GM13977 (cell line): ENCODE results near the gene TRIM46.

Experiments
- DNase-seq: peaks from one replicate; pipeline ENCODE4 v3.0.0; 2012; ENCODE audit warnings: low spot score
- CTCF ChIP-seq: IDR thresholded peaks from 2 replicates; pipeline ENCODE4 v1.5.1; 2012; ENCODE audit warnings: mild to moderate bottlenecking, control low read depth; ENCODE audit not compliant: insufficient read depth; ENCODE audit errors: extremely low read depth, missing control alignments
- in situ Hi-C: fragments of 300-500 bp; cut with MboI; formaldehyde crosslinking; loops from one replicate; pipeline ENCODE4 v1.12.0; 2022; ENCODE audit warnings: low sequenced_read_pairs, low pct_unique_long_range_greater_than_20kb, mixed read lengths, inconsistent platforms; ENCODE audit not compliant: unreplicated experiment

The TRIM46 gene, protein sequence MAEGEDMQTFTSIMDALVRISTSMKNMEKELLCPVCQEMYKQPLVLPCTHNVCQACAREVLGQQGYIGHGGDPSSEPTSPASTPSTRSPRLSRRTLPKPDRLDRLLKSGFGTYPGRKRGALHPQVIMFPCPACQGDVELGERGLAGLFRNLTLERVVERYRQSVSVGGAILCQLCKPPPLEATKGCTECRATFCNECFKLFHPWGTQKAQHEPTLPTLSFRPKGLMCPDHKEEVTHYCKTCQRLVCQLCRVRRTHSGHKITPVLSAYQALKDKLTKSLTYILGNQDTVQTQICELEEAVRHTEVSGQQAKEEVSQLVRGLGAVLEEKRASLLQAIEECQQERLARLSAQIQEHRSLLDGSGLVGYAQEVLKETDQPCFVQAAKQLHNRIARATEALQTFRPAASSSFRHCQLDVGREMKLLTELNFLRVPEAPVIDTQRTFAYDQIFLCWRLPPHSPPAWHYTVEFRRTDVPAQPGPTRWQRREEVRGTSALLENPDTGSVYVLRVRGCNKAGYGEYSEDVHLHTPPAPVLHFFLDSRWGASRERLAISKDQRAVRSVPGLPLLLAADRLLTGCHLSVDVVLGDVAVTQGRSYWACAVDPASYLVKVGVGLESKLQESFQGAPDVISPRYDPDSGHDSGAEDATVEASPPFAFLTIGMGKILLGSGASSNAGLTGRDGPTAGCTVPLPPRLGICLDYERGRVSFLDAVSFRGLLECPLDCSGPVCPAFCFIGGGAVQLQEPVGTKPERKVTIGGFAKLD

DNA sequence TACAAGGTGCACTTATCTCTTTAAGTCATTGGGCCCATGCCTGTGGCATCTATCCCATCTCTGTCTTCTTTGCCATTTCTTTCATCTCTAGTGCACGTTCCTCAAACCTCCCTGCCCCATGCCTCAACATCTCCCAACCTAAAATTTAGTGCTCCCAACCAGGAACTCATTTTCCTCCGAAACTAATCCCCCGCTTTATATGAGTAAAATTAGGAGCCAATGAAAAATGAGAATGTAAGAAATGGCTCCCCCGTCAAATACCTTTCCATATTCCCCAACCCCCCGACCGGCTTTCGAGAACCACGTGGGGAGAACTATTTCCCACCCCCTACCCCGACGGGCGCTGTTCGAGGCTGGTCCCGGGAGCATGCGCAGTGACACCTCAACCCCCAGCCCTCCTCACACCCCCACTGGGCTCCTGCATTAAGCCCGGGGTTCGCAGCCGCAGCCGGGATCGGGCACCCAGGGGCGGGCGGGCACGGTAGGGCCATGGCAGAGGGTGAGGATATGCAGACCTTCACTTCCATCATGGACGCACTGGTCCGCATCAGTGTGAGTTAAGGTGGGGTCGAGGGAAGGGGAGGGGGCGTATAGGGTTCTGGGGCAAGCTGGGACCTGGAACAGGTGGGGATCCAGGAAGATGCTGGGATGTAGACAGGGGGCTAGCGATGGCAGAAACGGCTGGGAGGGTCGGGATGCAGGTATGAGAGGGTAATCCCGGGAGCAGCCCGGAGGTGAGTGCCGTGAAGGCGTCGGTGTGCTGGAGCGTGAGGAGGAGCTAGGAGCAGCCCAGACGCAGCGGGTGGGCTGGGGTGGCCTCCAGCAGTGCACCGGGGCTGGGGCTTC lies at the start of gene TRIM46:
TRIM46 (plus strand) TSS at position 372 of the 846 bp plus-strand sequence; CDS start at position 490, 118 bp downstream.
- no peak for TF ChIP-seq CTCF
- in situ Hi-C loops, result no loop called here
- peak; percentile 83 for DNase-seq

DNA sequence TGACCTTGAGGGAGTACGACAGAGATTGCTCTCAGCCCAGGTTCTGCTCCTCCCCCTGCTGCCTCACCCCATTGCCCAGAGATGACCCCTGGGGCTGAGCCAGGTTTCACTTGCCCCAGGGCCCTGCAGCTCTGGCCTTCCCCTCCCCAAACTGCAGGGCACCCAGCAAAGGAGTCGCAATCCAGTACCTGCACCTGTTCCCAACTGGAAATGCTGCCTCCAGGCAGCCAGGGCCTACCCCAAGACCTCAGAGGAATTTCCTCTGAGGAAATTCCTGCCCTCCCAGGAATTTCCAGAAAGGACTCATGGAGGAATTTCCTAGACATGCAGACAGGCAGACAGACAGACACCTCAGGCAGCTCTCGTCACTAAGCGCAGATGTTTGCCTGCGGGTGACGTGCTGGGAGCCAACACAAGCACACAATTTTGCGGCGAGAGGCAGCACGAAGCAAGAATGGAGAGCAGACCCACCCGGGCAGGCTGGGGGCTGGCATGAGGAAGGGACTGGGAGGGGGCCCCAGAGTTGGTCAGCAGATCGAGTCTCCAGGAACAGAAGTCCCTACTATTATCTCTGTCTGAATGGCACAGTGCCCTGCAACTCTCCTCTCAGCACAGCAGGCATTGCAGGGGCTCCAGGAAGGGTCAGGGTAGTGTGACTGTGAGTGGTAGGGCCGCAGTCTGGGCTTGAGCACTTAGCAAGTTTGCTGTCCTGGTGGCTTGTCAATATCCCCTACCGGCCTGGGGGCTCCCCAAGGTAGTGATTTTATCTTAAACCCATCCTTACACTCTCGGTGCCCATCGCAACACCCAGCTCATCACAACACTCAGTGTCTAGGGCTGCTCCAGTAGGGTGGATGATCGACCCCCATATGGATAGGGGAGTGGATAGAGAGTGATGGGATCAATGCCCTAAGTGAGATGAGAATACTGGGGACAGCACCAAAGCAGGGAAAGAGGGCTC lies 48.9 kb upstream of the TRIM46 start:
- TF ChIP-seq CTCF, result no peak
- in situ Hi-C loops, result no loop called here
- DNase-seq, result no peak

GRCh38 chr1:155125511-155125945 lies 48.1 kb upstream of the TRIM46 start:
- in situ Hi-C loops, result no loop called here
- no peak for TF ChIP-seq CTCF
- DNase-seq, result no peak

- no peak for TF ChIP-seq CTCF
- DNase-seq, result no peak
- in situ Hi-C loops, result no loop called here
Measured at GRCh38 chr1:155125946-155126555, 47.6 kb upstream of the TRIM46 start.

DNA sequence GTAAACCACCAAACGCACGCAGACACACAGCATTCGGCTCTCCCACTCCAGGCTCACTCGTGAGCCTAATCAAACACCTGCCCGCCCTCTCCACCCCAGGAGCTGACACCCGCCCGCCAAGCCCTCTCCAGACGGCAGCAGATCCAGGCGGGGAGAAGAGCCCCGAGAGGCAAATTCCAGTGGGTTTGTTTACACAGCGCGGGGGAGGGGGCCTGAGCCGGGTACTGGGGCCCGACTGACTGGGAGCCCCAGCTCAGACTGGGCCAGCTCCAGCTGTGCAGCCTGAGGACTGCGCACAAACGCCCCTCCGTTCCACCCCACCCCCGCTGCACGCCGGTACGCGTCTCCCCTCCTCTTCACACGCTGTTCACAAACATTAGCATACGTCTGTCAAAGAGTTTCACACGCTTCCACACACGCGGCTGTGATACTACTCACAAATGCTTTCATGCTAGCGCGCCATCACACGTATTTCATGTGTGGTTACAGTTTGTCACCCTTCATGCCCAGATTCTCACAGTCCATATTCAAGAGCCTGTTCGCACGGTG lies 47.0 kb upstream of the TRIM46 start:
- TF ChIP-seq CTCF, result no peak
- DNase-seq, result peak; percentile 61
- in situ Hi-C loops, result no loop called here
